B cell (primary cell): Measurements from ENCODE around the gene C21orf58.

ENCODE experiments used
- CTCF ChIP-seq: fragments of 200-600 bp; IDR thresholded peaks from one replicate; pipeline ENCODE4 v1.8.0; 2022; ENCODE audit warnings: antibody characterized with exemption, mild to moderate bottlenecking
- EZH2 ChIP-seq: IDR thresholded peaks from 2 replicates; pipeline ENCODE4 v1.6.1; 2012; ENCODE audit warnings: borderline replicate concordance, low read depth, mild to moderate bottlenecking, moderate library complexity, low read length; ENCODE audit not compliant: insufficient read depth, poor library complexity, severe bottlenecking

DNA sequence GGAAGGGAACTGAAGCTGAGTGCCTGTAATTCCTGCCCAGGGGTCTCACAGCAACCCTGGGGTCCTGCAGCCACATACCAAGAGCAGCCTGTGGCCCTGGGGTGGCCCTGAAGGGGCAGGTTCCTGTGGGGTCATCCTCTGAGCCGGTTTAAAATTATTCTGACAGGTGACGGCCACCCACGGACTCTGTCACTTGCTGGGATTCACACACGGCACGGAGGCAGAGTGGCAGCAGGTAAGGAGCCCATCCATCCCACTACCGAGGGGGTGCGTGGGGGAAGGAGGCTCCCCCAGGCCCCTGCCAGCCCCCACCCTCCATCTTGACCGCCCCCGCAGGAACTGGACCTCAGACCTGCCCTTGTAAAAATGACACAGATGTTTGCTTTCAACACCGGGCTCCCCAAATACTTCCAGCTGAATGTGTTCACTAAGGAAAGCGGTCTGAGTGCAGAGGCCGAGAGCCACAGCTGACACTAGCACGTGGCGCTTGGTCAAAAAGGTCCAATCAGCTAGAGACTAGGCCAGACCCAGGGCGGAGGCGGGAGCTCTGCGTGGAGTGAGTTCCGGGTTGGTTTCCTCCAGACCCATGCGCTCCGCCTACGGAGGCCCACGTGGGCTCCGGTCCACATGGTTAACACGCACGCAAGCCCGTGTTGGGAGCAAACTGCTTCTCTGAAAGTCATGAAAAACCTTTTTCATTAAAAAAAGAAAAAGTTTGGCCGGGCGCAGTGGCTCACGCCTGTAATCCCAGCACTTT lies 27.5 kb downstream of the C21orf58 start:
- TF ChIP-seq CTCF: no peak
- no peak for TF ChIP-seq EZH2
